ENCODE results near the gene SH3RF3. TPM values are rescaled to one million over a fixed set of nuclear protein-coding genes. Genes with fewer than 3 reads are reported as not detected.
A peak's percentile ranks its signal among the peaks of the same experiment; 100 is the strongest.

SH3RF3 gene
- total RNA-seq, 1 donor from 2014 or later = 7.4 TPM

GRCh38 chr2:109376115-109376514, 247.1 kb downstream of the SH3RF3 start:
- Histone ChIP-seq H3K4me1 (no peaks in the 10 kb centered on the region), H3K27me3 (no peaks in the 10 kb centered on the region), H3K27ac (no peak overlapping the region), H3K4me3 (no peak overlapping the region), H3K36me3 (peaks cover 7% of the 10 kb centered on the region), H3K9me3 (no peaks in the 10 kb centered on the region)
- intact Hi-C loops (cut with DNase I) = no loop called here
- TF ChIP-seq, protein P1, sequence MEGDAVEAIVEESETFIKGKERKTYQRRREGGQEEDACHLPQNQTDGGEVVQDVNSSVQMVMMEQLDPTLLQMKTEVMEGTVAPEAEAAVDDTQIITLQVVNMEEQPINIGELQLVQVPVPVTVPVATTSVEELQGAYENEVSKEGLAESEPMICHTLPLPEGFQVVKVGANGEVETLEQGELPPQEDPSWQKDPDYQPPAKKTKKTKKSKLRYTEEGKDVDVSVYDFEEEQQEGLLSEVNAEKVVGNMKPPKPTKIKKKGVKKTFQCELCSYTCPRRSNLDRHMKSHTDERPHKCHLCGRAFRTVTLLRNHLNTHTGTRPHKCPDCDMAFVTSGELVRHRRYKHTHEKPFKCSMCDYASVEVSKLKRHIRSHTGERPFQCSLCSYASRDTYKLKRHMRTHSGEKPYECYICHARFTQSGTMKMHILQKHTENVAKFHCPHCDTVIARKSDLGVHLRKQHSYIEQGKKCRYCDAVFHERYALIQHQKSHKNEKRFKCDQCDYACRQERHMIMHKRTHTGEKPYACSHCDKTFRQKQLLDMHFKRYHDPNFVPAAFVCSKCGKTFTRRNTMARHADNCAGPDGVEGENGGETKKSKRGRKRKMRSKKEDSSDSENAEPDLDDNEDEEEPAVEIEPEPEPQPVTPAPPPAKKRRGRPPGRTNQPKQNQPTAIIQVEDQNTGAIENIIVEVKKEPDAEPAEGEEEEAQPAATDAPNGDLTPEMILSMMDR (IDR thresholded peaks at IDR 0.05) = no peak
- ATAC-seq (peak; percentile 22), DNase-seq (peak; percentile 28)

DNA sequence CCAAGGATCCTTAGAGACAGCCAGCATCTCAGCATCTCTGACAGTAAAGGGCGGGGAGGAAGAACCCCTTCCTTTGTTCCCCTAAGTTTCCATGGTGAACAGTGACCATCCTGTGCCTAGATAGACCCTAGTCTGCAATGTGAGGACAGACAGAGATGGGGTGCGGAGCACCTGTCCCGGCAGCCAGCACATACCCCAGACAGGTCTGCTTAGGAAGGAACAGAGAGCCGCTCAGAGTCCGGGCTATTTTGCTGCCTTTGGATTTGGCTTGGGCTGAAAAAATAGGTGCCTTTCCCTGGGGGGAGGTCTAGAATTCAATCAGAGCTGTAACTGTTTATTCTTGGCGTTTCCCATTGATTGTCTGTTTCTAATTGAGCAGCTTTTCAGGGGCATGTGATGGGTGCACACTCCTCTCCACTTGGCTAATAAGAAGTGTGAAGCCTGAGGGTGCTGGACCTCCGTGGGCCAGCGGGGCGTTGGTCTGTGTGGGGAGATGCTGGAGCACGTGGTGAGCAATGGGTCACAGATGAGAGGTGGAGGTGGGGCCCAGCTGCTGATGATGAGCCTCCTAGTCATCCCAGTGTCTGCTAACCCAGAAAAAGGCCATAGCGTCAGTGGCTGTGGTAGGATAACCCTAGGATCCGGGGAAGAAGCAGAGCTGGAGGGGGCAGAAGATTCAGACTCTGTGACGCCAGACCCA, 247.9 kb downstream of the SH3RF3 start:
- peak; percentile 51 for DNase-seq
- H3K4me3 ChIP-seq = no peak overlapping the region
- peaks cover 6% of the 10 kb centered on the region for H3K36me3 ChIP-seq
- no peak for ATAC-seq
- no peaks in the 10 kb centered on the region for H3K9me3 ChIP-seq
- intact Hi-C loops (cut with DNase I) = no loop called here
- H3K27ac ChIP-seq = no peak overlapping the region
- TF ChIP-seq, protein P1 (IDR thresholded peaks at IDR 0.05) = no peak
- H3K27me3 ChIP-seq = no peaks in the 10 kb centered on the region
- no peaks in the 10 kb centered on the region for H3K4me1 ChIP-seq

DNA sequence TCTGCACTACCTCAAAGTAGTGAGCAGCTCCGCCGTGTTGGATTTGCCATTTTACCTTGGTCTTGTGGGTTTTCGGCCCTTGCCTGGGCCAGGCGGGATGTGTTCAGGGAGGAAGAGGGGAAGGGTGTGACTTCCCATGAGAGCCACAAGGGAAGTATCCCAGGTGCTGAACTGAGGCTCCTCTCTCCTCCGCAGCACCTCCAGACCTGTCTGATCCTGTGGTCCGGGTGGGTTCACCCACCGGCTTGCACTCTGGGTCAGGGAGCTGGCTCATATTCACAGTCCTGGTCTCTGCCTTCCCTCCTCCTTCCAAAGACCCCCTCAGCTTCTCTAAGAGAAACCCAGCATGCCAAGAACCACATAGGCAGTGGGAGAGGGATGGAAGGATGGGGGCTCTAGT, 249.0 kb downstream of the SH3RF3 start:
- H3K9me3 ChIP-seq = no peaks in the 10 kb centered on the region
- intact Hi-C loops (cut with DNase I) = no loop called here
- no peak overlapping the region for H3K4me3 ChIP-seq
- no peaks in the 10 kb centered on the region for H3K36me3 ChIP-seq
- peak; percentile 46 for DNase-seq
- no peaks in the 10 kb centered on the region for H3K27me3 ChIP-seq
- ATAC-seq = no peak
- peaks cover 9% of the 10 kb centered on the region for H3K4me1 ChIP-seq
- no peak overlapping the region for H3K27ac ChIP-seq
- TF ChIP-seq, protein P1 (IDR thresholded peaks at IDR 0.05) = no peak

DNA sequence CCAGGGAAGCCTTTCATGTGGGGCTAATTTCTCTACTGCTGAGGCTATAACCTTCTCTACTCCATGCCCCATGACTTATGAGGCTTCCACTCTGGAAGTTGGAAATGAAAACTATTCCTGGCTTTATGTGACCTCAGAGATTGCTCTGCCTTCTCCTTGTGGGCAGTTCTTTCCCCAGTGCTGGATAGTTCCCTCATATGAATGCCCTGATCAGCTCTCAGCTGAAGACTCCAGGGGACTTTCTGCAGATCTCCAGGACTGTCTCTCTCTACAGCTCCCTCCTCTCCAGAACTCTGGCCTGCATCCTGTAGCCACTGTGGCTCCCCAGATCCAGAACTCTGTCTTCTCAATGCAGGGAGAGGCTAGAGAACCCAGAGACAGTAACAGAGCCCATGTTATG, 249.7 kb downstream of the SH3RF3 start:
- H3K27me3 ChIP-seq = no peaks in the 10 kb centered on the region
- no peak overlapping the region for H3K27ac ChIP-seq
- TF ChIP-seq, protein P1 (IDR thresholded peaks at IDR 0.05) = no peak
- DNase-seq (peak; percentile 6), ATAC-seq (no peak)
- H3K36me3 ChIP-seq = no peaks in the 10 kb centered on the region
- no peaks in the 10 kb centered on the region for H3K9me3 ChIP-seq
- intact Hi-C loops (cut with DNase I) = no loop called here
- H3K4me1 ChIP-seq = peaks cover 15% of the 10 kb centered on the region
- H3K4me3 ChIP-seq = no peak overlapping the region

- Histone ChIP-seq H3K27me3 (no peaks in the 10 kb centered on the region), H3K27ac (no peak overlapping the region), H3K4me3 (no peak overlapping the region), H3K36me3 (no peaks in the 10 kb centered on the region), H3K9me3 (no peaks in the 10 kb centered on the region), H3K4me1 (peaks cover 15% of the 10 kb centered on the region)
- TF ChIP-seq, protein P1 (IDR thresholded peaks at IDR 0.05) = no peak
- no peak for ATAC-seq
- DNase-seq = no peak
- intact Hi-C loops (cut with DNase I) = no loop called here
Measured at GRCh38 chr2:109379507-109379906, 250.5 kb downstream of the SH3RF3 start.
